AG20443 (cell line): ENCODE measurements around the gene TSPAN4.

Experiments
- DNase-seq: peaks from one replicate; pipeline ENCODE4 v3.0.0; 2012; ENCODE audit warnings: low spot score, mixed read lengths

TSPAN4 gene

GRCh38 chr11:850775-851763, 8.4 kb downstream of the TSPAN4 start:
- DNase-seq: no peak

GRCh38 chr11:852762-853161, 10.1 kb downstream of the TSPAN4 start:
- DNase-seq: no peak

- DNase-seq: no peak
These were observed 11.2 kb downstream of the TSPAN4 start for GRCh38 chr11:853682-854448.

- DNase-seq: no peak
These were observed 12.1 kb downstream of the TSPAN4 start for GRCh38 chr11:854601-855329.

GRCh38 chr11:855330-855674, 12.7 kb downstream of the TSPAN4 start:
- DNase-seq: no peak

DNA sequence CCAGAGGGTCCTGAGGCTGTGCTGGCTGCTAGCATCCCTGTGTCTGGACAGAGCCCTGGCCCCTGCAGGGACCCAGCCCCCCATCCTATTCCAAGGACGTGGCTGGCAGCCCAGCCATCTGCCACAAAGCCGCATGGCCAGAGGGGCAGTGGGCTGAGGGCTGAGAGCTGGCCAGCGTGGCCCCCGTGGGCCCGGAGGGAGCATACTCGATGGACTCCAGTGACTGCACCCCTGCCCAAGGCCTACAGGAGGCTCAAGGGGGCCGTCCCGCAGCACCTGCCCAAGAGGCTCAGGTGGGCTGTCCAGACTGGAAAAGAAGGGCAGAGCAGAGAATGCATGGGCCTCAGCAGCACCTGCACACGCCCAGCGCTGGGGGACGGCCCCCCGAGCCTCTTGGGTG, 13.1 kb downstream of the TSPAN4 start:
- no peak for DNase-seq

- DNase-seq: no peak
These were observed 13.7 kb downstream of the TSPAN4 start for GRCh38 chr11:856397-856796.

- no peak for DNase-seq
These were observed 15.6 kb downstream of the TSPAN4 start for GRCh38 chr11:858053-858761.

DNA sequence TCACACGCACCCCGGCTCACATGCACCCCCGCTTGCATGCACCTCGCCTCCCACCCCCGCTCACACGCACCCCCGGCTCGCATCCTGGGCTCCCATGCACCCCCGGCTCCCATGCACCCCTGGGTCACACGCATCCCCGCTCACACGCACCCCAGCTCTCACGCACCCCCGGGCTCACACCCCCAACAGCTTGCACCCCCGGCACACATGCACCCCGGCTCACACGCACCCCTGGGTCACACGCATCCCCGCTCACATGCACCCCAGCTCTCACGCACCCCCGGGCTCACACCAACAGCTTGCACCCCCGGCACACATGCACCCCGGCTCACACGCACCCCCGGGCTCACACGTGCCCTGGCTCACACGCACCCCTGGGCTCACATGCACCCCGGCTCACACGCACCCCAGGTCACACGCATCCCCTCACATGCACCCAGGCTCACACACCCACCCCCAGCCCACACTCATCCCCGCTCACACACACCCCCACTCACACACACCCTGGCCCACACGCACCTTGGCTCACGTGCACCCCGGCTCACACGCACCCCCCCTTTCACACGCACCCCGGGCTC, 16.2 kb downstream of the TSPAN4 start:
- no peak for DNase-seq

DNA sequence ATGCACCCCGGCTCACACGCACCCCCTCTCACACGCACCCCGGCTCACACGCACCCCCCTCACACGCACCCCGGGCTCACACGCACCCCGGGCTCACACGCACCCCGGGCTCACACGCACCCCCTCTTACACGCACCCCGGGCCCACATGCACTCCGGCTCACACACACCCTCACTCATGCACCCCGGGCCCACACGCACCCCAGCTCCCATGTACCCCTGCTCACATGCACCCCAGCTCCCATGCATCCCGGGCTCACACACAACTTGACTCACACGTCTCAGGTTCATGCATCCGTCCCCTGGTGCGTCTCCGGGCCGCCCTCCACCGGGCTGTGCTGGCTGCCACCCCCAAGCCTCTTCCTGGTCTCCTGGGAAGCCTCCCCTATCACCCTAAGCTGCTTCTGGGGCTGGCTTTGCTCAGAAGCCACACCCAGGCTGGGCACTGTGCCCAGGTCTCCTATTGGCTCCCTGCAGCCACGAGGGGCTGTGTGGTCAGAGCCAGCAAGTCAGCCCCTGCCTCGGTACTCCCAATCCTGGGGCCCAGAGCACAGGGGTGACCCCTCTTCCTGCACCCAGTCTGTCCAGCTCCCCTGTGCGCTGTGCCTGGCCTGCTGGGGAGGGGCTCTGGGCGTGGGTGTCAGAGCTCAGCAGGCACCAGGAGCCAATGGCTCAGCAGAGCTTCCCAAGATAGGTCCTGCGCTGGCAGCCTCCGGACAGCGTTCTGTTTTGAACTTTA, 16.9 kb downstream of the TSPAN4 start:
- peak; percentile 92 for DNase-seq

GRCh38 chr11:860234-861104, 17.8 kb downstream of the TSPAN4 start:
- no peak for DNase-seq

DNA sequence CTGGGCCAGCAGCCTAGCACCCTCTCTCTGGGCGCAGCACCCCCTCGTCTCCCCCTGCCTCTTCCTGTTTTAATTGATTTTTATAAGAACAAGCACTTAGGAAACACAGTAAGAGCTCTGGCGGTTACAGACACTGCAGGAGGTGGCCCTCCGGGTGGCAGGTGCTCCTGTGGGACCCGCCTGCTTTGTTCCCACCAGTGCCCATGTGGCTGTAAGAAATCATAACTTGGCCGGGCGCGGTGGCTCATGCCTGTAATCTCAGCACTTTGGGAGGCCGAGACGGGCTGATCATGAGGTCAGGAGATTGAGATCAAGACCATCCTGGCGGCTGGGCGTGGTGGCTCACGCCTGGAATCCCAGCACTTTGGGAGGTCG, 18.4 kb downstream of the TSPAN4 start:
- no peak for DNase-seq

- DNase-seq: peak; percentile 30
These were observed 19.5 kb downstream of the TSPAN4 start for GRCh38 chr11:862081-862661.

DNA sequence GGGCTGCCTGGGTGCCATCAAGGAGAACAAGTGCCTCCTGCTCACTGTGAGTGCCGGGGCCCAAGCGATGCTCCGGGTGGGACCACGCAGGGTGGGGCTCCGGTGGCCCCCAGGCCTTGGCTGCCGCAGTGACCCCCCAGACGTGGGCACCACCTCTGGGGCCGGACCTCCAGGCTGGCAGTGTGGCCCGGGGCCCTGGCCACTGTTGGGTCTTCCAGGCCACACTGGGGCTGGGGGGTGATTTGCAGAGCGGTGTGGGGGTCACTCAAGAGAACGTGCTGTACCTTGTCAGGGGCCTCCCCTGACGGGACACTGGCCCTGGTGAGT, 20.0 kb downstream of the TSPAN4 start:
- DNase-seq: no peak

DNA sequence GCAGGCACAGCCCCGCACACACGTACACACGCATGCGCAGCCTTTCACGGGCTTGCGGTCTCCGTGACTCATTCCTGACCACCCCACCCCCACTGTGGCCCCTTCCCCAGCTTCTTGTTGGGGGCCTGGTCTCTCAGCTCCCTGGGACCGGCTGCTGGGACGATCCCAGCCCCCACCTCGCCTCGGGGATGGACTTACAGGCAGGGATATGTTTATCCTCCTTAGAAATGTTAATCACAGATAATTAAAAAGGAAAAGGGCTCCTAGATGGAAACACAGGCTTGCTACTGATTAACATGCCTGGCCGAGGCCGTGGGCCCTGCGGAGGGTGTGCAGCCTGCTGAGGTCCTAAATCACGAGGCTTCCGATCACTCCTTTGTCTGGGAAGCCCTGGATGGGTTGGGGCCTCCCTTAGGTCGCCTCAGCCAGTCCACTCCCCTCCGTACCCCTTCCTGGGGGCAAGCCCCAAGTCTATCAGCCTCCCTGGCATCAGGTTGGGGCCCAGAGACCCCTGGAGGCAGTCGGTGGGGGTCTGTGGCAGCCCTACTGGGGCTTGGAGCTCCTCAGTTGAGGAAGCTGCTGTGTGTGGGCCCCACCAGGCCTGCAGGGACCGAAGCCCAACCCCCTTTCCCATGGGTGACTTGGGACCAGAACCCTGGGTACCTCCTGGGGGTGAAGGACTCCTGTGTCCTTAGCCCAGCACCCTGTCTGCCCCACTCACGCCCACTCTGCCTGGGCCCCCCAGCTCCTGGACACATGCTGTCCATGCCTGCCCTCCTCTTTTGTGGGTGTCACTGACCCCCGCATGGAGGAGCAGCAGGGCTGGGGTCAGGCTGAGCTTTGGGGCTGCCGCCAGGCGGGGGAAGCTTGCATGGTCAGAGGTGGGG, 20.6 kb downstream of the TSPAN4 start:
- no peak for DNase-seq

- no peak for DNase-seq
These were observed 21.5 kb downstream of the TSPAN4 start for GRCh38 chr11:863910-864827.

GRCh38 chr11:864898-865297, 22.2 kb downstream of the TSPAN4 start:
- no peak for DNase-seq
